Measurements from ENCODE around the gene SAA1.
"Not testable (repeated sequence)": the region's sequence is repeated elsewhere in the genome, so short reads cannot be mapped to it uniquely, and the experiment has no call there.

SAA1 gene

GRCh38 chr11:18261721-18262120 is 4.3 kb upstream of the SAA1 start:
- DNase-seq (ENCODE audit: low read depth): no peak
- TF ChIP-seq CTCF (conservative IDR thresholded peaks at IDR 0.05; ENCODE audit: low read length): no peak
- H3K4me3 ChIP-seq (ENCODE audit: low read length): no peak overlapping the region

GRCh38 chr11:18262681-18263350 is 3.2 kb upstream of the SAA1 start:
- peak; percentile 61 for DNase-seq (ENCODE audit: low read depth)
- not testable (repeated sequence) for H3K4me3 ChIP-seq (ENCODE audit: low read length)

GRCh38 chr11:18264035-18264434 is 2.0 kb upstream of the SAA1 start:
- TF ChIP-seq CTCF (conservative IDR thresholded peaks at IDR 0.05; ENCODE audit: low read length): no peak
- DNase-seq (ENCODE audit: low read depth): no peak
- no peak overlapping the region for H3K4me3 ChIP-seq (ENCODE audit: low read length)

GRCh38 chr11:18264677-18265555 is 1.1 kb upstream of the SAA1 start:
- no peak for DNase-seq (ENCODE audit: low read depth)
- no peak overlapping the region for H3K4me3 ChIP-seq (ENCODE audit: low read length)
- TF ChIP-seq CTCF (conservative IDR thresholded peaks at IDR 0.05; ENCODE audit: low read length): no peak

- not testable (repeated sequence) for DNase-seq (ENCODE audit: low read depth)
These were observed 1.5 kb downstream of the SAA1 start for GRCh38 chr11:18267335-18268133.

GRCh38 chr11:18269252-18269651 is 3.2 kb downstream of the SAA1 start:
- H3K4me3 ChIP-seq (ENCODE audit: low read length); DNase-seq (ENCODE audit: low read depth): not testable (repeated sequence)

More at GRCh38 chr11:18267335-18268133, 1.5 kb downstream of the SAA1 start:
- not testable (repeated sequence) for H3K4me3 ChIP-seq (ENCODE audit: low read length)

GRCh38 chr11:18270102-18270501 is 4.0 kb downstream of the SAA1 start:
- H3K4me3 ChIP-seq (ENCODE audit: low read length): no peak overlapping the region
- no peak for DNase-seq (ENCODE audit: low read depth)
- no peak for TF ChIP-seq CTCF (conservative IDR thresholded peaks at IDR 0.05; ENCODE audit: low read length)

GRCh38 chr11:18271206-18271605 is 5.1 kb downstream of the SAA1 start:
- no peak for TF ChIP-seq CTCF (conservative IDR thresholded peaks at IDR 0.05; ENCODE audit: low read length)
- no peak for DNase-seq (ENCODE audit: low read depth)
- H3K4me3 ChIP-seq (ENCODE audit: low read length): no peak overlapping the region
